ENCODE results near the gene CACNA1B. TPM values are rescaled to one million over a fixed set of nuclear protein-coding genes. Genes with fewer than 3 reads are reported as not detected.

The CACNA1B gene
- total and polyA plus RNA-seq, 2 of the 13 experiments (the other 11 are each of a cell fraction or from before 2014, with no cell fraction given), result under 0.01 to 0.04 TPM

DNA sequence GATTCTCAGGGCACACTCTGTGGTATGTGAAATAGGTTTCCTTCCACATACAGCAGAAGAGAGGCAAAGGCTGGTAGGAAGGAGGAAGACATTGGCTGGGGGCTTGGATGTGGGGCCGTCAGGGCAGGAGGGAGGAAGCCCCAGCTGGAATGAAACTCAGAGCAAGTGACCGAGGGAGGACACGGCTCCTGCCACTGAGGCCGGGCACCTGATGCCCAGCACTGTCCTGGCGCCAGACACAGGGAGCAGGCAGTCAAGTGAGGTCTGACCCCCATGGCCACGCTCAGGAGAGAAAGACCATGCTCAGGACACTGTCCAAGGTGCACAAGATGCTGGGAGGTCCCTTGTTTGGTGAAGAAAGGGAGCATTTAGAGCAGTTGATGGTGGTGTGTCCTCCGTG lies 245.5 kb downstream of the CACNA1B start:
- H4K20me1 ChIP-seq (ENCODE audit: insufficient read depth, low read length), result no peaks in the 10 kb centered on the region
- FAIRE-seq (no peak), ATAC-seq (no peak), DNase-seq (ENCODE audit: low spot score) (no peak)
- H3K9ac ChIP-seq (ENCODE audit: insufficient read depth, low read depth, low read length), result no peak overlapping the region
- in situ Hi-C loops (cut with HindIII; ENCODE audit: extremely low pct_ligation_motif_present, low pct_unique_long_range_greater_than_20kb), result no loop called here
- CTCF ChIA-PET (ENCODE audit: low intra/inter-chr PET ratio, low total read pairs), result no interaction called here
- no peaks in the 10 kb centered on the region for H3K79me2 ChIP-seq (ENCODE audit: insufficient read depth, low read length)
- H3K36me3 ChIP-seq (replicated peaks in 1 of 2; ENCODE audit: control insufficient read depth in 1 of 2, insufficient read depth in 2 of 2, low read length in 2 of 2), result no peaks in the 10 kb centered on the region
- no peak overlapping the region for H3K4me2 ChIP-seq (ENCODE audit: low read depth, low read length)
- no peak for TF ChIP-seq ZNF607 (CRISPR knock-in tag; IDR thresholded peaks at IDR 0.05; ENCODE audit: borderline replicate concordance)
- TF ChIP-seq MXI1 (IDR thresholded peaks at IDR 0.05; ENCODE audit: borderline replicate concordance, low read depth, low read length), result no peak
- no peak for TF ChIP-seq ZSCAN29 (CRISPR knock-in tag; conservative IDR thresholded peaks at IDR 0.05)
- TF ChIP-seq ZNF224 (CRISPR knock-in tag; IDR thresholded peaks at IDR 0.05), result no peak
- no peak for TF ChIP-seq IRF2 (CRISPR knock-in tag; IDR thresholded peaks at IDR 0.05)
- TF ChIP-seq ZNF326 (CRISPR knock-in tag; IDR thresholded peaks at IDR 0.05; ENCODE audit: borderline replicate concordance), result no peak
- TF ChIP-seq CENPX (CRISPR knock-in tag; IDR thresholded peaks at IDR 0.05), result no peak
- TF ChIP-seq, protein P1, sequence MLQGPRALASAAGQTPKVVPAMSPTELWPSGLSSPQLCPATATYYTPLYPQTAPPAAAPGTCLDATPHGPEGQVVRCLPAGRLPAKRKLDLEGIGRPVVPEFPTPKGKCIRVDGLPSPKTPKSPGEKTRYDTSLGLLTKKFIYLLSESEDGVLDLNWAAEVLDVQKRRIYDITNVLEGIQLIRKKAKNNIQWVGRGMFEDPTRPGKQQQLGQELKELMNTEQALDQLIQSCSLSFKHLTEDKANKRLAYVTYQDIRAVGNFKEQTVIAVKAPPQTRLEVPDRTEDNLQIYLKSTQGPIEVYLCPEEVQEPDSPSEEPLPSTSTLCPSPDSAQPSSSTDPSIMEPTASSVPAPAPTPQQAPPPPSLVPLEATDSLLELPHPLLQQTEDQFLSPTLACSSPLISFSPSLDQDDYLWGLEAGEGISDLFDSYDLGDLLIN (CRISPR knock-in tag; IDR thresholded peaks at IDR 0.05; ENCODE audit: borderline replicate concordance), result no peak
- H3K4me1 ChIP-seq (ENCODE audit: insufficient read depth, low read length), result no peaks in the 10 kb centered on the region
- no peak overlapping the region for H3K4me3 ChIP-seq (replicated peaks in 1 of 3; ENCODE audit: insufficient read depth in 1 of 3, low read depth in 2 of 3, low read length in 3 of 3)
- no peak overlapping the region for H2AFZ ChIP-seq (ENCODE audit: low read length)
- POLR2A ChIA-PET, result no interaction called here
- H3K9me3 ChIP-seq (ENCODE audit: low read length), result no peaks in the 10 kb centered on the region; the same call in 1 of the 2 replicates
- WGBS (ENCODE audit: low lambda C conversion rate), result 35% methylated on average over 5 of the region's 7 CpGs
- no TSS peak for BruUV-seq (replicated peaks)
- H3K27me3 ChIP-seq (ENCODE audit: control insufficient read depth in 1 of 2, insufficient read depth in 2 of 2, low read length in 2 of 2), result peaks cover 3 to 36% of the 10 kb centered on the region in 2 experiments; a peak in 3 of 5 replicates
- intact Hi-C loops (cut with micrococcal nuclease; ENCODE audit: unreplicated experiment), result no loop called here
- no peak overlapping the region for H3K27ac ChIP-seq (ENCODE audit: extremely low read length, insufficient read depth, low read length)

Measured in HepG2 (cell line).